Kidney epithelial cell (primary cell): ENCODE results near the gene GGCX. TPM values are rescaled to one million over a fixed set of nuclear protein-coding genes. Genes with fewer than 3 reads are reported as not detected.

ENCODE experiments used
- DNase-seq: peaks from one replicate; pipeline ENCODE4 v3.0.0-alpha.2; 2010; ENCODE audit warnings: low read depth
- H3K27me3 ChIP-seq: 2 replicates; pipeline ENCODE4 v1.6.0; 2011; ENCODE audit warnings: low read length; ENCODE audit not compliant: control insufficient read depth, insufficient read depth
- H3K36me3 ChIP-seq: 2 replicates; pipeline ENCODE4 v1.5.1; 2011; ENCODE audit warnings: low read length; ENCODE audit not compliant: control insufficient read depth, insufficient read depth
- H3K4me3 ChIP-seq: 2 replicates; pipeline ENCODE4 v1.5.1; 2011; ENCODE audit warnings: low read depth, mild to moderate bottlenecking, control low read depth, low read length
- CTCF ChIP-seq: IDR thresholded peaks from 2 replicates; pipeline ENCODE4 v1.5.1; 2011; ENCODE audit warnings: mild to moderate bottlenecking, moderate library complexity, low read length, control low read depth, inconsistent platforms; ENCODE audit not compliant: insufficient read depth, poor library complexity, severe bottlenecking
- total RNA-seq: library from RNA; depleted of rRNA; stranded (reverse); fragments of >200 nt; gene quantifications from 2 replicates; pipeline ENCODE4 v1.2.3, GENCODE V29; 2015

GGCX gene
- total RNA-seq, 1 donor from 2014 or later: 25.7 TPM

DNA sequence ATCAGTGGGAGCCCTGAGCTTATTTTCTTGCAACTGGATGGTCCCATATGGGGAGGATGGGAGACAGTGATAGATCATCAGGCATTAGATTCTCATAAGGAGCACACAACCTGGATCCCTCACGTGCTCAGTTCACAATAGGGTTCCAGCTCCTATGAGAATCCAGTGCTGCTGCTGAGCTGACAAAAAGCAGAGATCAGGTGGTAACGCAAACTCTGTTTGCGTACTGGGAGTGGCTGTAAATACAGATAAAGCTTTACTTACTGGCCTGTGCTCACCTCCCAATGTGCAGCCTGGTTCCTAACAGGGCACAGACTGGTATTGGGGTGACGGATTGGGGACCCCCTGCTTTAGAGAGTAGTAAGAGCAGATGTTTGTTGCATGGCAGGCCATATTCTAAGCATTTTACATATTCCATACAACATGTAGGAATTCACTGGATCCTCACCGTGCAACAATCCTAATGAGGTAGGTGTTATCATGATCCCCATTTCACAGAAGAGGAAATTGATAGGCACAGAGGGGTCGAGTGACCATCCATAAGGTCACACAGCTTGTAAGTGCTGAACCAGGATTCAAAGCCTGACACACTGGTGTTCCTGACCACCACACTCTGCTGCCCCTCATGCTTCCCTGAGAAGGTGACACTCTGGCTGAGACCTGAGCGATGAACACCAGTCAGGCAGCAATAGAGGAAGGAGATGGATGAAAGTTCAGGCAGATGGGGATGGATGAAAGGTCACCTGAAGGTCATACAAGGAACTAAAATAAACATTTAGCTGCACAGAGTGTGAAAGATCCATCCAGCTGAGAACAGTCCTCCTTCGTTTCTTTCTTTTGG, 38.0 kb downstream of the GGCX start:
- H3K36me3 ChIP-seq: no peaks in the 10 kb centered on the region
- TF ChIP-seq CTCF: no peak
- H3K27me3 ChIP-seq: no peaks in the 10 kb centered on the region
- H3K4me3 ChIP-seq: no peak overlapping the region
- DNase-seq: no peak

- no peak overlapping the region for H3K4me3 ChIP-seq
- H3K27me3 ChIP-seq: no peaks in the 10 kb centered on the region
- H3K36me3 ChIP-seq: no peaks in the 10 kb centered on the region
- no peak for TF ChIP-seq CTCF
- DNase-seq: no peak
These were observed 39.1 kb downstream of the GGCX start for GRCh38 chr2:85522090-85522647.

DNA sequence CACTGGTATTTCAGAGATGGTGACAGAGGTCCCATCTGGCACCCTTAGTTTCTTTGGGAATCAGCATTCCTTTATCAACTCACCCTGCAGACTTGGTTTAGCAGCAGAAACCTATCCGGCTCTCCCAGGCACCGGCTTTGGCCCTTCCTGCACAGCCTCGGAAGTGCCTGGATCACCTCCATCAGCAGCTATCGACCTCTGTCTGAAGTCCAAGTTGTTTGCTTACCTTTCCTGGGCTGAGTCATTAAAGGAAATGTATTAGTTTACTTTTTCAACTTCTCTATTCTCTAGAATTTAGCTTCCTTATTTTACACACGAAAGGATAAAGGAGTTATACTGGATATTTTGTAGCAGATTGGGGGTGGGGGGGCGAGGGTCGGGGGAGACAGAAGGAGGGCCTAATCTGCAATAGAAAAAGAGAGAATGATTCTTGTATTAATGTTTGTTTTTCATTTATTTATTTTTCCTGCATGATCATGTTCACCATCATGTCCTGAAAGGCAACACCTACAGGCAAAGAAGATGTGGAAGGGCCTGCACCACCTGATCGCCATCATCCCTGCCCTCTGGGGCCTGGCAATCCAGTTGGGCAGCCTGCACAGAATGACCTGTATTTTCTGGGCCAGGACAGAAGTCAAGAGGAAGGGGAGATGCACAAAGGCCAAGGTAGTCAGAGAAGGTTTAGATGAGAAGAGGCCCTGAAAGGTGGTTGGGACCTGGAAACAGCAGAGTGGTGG, 44.5 kb downstream of the GGCX start:
- H3K27me3 ChIP-seq: no peaks in the 10 kb centered on the region
- no peak for DNase-seq
- TF ChIP-seq CTCF: no peak
- no peaks in the 10 kb centered on the region for H3K36me3 ChIP-seq
- H3K4me3 ChIP-seq: no peak overlapping the region

- H3K36me3 ChIP-seq: no peaks in the 10 kb centered on the region
- H3K4me3 ChIP-seq: no peak overlapping the region
- DNase-seq: no peak
- no peak for TF ChIP-seq CTCF
- no peaks in the 10 kb centered on the region for H3K27me3 ChIP-seq
These were observed 47.0 kb downstream of the GGCX start for GRCh38 chr2:85514323-85514722.

GRCh38 chr2:85511008-85511811, 50.1 kb downstream of the GGCX start:
- no peak overlapping the region for H3K4me3 ChIP-seq
- no peaks in the 10 kb centered on the region for H3K27me3 ChIP-seq
- no peaks in the 10 kb centered on the region for H3K36me3 ChIP-seq
- TF ChIP-seq CTCF: no peak
- DNase-seq: no peak
